Ovary (tissue), 9 donors: Measurements from ENCODE around the gene USP32. TPM values are rescaled to one million over a fixed set of nuclear protein-coding genes. Genes with fewer than 3 reads are reported as not detected.

ENCODE experiments used
- DNase-seq, 5 donors: peaks; one replicate each; pipeline ENCODE4 v3.0.0-alpha.2; 2019 to 2020
- H3K27ac ChIP-seq, 2 donors: fragments of 200-600 bp; one replicate each; pipeline versions ENCODE4 v1.5.1 to v1.8.0; 2019 to 2022
- H3K27me3 ChIP-seq: fragments of 200-600 bp; one replicate; pipeline ENCODE4 v1.8.0; 2022
- H3K36me3 ChIP-seq: fragments of 200-600 bp; sonication (generic); one replicate; pipeline ENCODE4 v1.5.1; 2019
- H3K4me1 ChIP-seq: one replicate; pipeline ENCODE4 v1.8.1; 2013; ENCODE audit warnings: mild to moderate bottlenecking, moderate library complexity; ENCODE audit not compliant: insufficient read depth
- H3K4me3 ChIP-seq: fragments of 200-600 bp; sonication (generic); one replicate; pipeline ENCODE4 v1.5.1; 2017
- H3K9me3 ChIP-seq, 2 donors: fragments of 200-600 bp in 1 of 2; sonication (generic) in 1 of 2; one replicate each; pipeline versions ENCODE4 v1.5.1 to v1.8.1; 2013 to 2019; ENCODE audit warnings: mild to moderate bottlenecking in 1 of 2, moderate library complexity in 1 of 2
- EP300 ChIP-seq: sonication (generic); formaldehyde crosslinking; IDR thresholded peaks from one replicate; pipeline ENCODE4 v1.6.1; 2017; ENCODE audit warnings: antibody characterized with exemption
- POLR2A ChIP-seq: fragments of 450-650 bp; IDR thresholded peaks from one replicate; pipeline ENCODE4 v1.6.1; 2017; ENCODE audit warnings: antibody characterized with exemption, mild to moderate bottlenecking, moderate library complexity
- WGBS, 3 donors: extraction: QIAGEN DNeasy Blood & Tissue Kit in 1 of 3; methylation state at CpG; one replicate each; pipeline versions ENCODE4 v1.1.5 to v1.1.7; 2013 to 2017; 5-methylcytosine and 5-hydroxymethylcytosine counted together
- intact Hi-C, 4 donors: fragments of 100-400 bp; cut with DNase I; formaldehyde crosslinking; loops; one replicate each; pipeline versions ENCODE4 v1.11.0 to v1.15.1; 2022 to 2023
- polyA plus RNA-seq, 2 donors: library from polyadenylated mRNA; stranded (reverse); fragments of 200-250 nt in 1 of 2; fragments of 350-450 nt in 1 of 2; fragmentation: Illumina TruSeq in 1 of 2; extraction: RNeasy Lipid Tissue Mini Kit (QIAGEN cat#74804) in 1 of 2; gene quantifications; one replicate each; pipeline ENCODE4 v1.2.3, GENCODE V29; 2013 to 2014
- total RNA-seq, 7 donors: library from RNA; depleted of rRNA in 2 of 7; stranded (reverse); fragments of >200 nt in 2 of 7; fragmentation: NEBNext Ultra II Directional in 3 of 7; extraction: Animal tissue kit (Norgen Biotek cat#: 25700) in 3 of 7; gene quantifications; one replicate each; pipeline versions ENCODE4 v1.1.0 to v1.2.4, GENCODE V29; 2016 to 2023
- TF ChIP-seq, protein P1 (sequence below), 3 donors: fragments of 450-650 bp in 2 of 3; fragments of 200-600 bp in 1 of 3; IDR thresholded peaks; one replicate each; pipeline versions ENCODE4 v1.5.1 to v1.8.0; 2016 to 2022; ENCODE audit warnings: antibody characterized with exemption in 3 of 3, mild to moderate bottlenecking in 1 of 3
- donor health status: DM: no; HTN: no; CAD: no; lungs with moderate emphysema.
- donor health status: DM: no; HTN: no; CAD: no.
- donor health status: Bipolar disorder and iron deficiency.
- donor health status: DM: yes; HTN: yes; CAD: no.
- donor health status: DM: no; HTN: no; CAD: no.
- donor health status: DM: yes; HTN: yes; CAD: no.

Gene USP32
- total and polyA plus RNA-seq, 9 donors: 8.7 to 37.6 (median 32.9) TPM

DNA sequence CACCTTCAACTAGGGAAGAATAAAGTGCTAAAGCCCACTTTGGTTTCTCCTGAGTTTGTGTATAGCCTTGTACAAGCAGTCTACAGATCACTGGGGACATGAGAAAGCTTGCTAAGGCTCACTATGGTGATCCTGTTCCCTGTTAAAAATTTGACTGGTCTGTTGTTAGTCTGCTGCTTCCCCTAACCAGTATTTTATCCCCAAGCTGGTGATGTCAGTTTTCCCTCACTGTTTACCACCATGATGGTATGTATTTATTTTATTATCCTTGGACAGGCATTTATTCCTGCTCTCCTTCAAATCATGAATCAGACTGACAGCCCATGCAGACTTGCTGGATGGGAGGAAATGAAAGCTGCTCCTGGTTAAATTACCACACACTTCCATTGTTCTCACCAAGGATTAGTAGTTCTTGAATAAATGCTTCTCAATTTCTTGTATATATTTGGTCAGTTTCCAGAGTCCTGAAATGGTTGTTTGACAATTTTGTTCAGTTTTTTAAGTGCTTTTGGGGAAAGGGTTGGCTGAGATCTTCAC is 142.6 kb downstream of the USP32 start:
- Histone ChIP-seq H3K4me1 (no peaks in the 10 kb centered on the region), H3K9me3 (no peaks in the 10 kb centered on the region), H3K27ac (no peak overlapping the region), H3K36me3 (no peaks in the 10 kb centered on the region), H3K4me3 (no peak overlapping the region), H3K27me3 (no peaks in the 10 kb centered on the region)
- intact Hi-C loops: no loop called here
- no peak for DNase-seq
- TF ChIP-seq POLR2A (no peak), EP300 (no peak)
- TF ChIP-seq, protein P1, sequence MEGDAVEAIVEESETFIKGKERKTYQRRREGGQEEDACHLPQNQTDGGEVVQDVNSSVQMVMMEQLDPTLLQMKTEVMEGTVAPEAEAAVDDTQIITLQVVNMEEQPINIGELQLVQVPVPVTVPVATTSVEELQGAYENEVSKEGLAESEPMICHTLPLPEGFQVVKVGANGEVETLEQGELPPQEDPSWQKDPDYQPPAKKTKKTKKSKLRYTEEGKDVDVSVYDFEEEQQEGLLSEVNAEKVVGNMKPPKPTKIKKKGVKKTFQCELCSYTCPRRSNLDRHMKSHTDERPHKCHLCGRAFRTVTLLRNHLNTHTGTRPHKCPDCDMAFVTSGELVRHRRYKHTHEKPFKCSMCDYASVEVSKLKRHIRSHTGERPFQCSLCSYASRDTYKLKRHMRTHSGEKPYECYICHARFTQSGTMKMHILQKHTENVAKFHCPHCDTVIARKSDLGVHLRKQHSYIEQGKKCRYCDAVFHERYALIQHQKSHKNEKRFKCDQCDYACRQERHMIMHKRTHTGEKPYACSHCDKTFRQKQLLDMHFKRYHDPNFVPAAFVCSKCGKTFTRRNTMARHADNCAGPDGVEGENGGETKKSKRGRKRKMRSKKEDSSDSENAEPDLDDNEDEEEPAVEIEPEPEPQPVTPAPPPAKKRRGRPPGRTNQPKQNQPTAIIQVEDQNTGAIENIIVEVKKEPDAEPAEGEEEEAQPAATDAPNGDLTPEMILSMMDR (IDR thresholded peaks at IDR 0.05): no peak

DNA sequence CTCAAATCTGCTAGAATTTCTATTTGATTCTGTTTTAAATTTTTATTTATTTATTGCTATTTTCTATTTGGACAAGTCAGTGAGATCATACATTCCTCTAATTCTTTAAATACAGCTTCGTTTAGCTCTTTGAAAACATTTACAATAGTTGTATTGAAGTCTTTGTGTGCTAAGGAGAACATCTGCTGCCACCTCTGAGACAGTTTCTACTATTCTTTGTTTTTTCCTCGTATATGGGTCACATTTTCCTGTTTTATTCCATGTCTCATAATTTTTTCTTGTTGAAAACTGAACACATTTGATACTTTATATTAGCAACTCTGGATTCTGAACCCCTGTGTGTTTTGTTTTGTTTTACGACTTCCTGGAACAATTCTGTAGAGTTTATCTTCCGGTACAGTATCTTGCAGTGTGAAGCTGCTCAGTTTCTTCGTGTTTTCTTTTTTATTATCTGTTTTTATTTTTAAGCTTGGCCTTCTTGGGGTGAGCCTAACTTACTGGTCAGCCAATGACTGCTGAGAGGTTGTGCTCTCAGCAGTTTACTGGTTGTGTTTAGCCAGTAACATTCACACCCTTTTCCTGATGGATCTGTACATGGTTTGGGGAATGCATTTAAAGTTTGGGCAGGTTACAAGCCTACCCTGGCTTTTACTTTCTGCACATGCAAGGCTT is 143.2 kb downstream of the USP32 start:
- Histone ChIP-seq H3K36me3 (no peaks in the 10 kb centered on the region), H3K4me1 (no peaks in the 10 kb centered on the region), H3K27ac (no peak overlapping the region), H3K27me3 (no peaks in the 10 kb centered on the region), H3K4me3 (no peak overlapping the region), H3K9me3 (no peaks in the 10 kb centered on the region)
- intact Hi-C loops: no loop called here
- TF ChIP-seq, protein P1 (IDR thresholded peaks at IDR 0.05): no peak
- DNase-seq: no peak
- 20 to 42% (median 38%) methylated on average over 5 of the region's 5 CpGs for WGBS, 3 donors

DNA sequence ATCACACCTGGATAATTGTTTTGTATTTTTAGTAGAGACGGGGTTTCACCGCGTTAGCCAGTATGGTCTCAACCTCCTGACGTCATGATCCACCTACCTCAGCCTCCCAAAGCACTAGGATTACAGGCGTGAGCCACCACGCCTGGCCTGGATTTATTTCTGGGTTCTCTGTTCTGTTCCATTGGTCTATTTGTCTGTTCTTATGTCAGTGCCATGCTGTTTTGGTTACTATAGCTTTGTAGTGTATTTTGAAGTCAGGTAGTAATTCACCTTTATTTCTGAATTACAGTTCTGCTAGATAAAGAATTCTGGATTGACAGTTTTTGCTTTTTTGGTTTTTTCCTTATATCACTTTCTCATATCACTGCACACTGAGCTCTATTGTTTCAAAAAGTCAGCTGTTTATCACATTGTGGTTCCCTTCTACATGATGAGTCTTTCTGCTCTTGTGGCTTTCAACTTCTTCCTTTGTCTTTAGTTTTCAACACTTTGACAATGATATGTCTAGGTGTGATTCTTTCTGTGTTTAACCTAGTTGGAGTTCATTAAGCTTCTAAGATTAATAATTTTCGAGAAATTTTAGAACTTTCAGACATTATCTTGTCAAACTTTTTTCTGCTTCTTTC is 144.0 kb downstream of the USP32 start:
- Histone ChIP-seq H3K9me3 (no peaks in the 10 kb centered on the region), H3K36me3 (no peaks in the 10 kb centered on the region), H3K27ac (no peak overlapping the region), H3K4me1 (no peaks in the 10 kb centered on the region), H3K27me3 (no peaks in the 10 kb centered on the region), H3K4me3 (no peak overlapping the region)
- TF ChIP-seq, protein P1 (IDR thresholded peaks at IDR 0.05): no peak
- TF ChIP-seq EP300 (no peak), POLR2A (no peak)
- WGBS, 3 donors: 95 to 97% (median 96%) methylated on average over 7 of the region's 7 CpGs
- intact Hi-C loops: no loop called here
- DNase-seq: no peak

DNA sequence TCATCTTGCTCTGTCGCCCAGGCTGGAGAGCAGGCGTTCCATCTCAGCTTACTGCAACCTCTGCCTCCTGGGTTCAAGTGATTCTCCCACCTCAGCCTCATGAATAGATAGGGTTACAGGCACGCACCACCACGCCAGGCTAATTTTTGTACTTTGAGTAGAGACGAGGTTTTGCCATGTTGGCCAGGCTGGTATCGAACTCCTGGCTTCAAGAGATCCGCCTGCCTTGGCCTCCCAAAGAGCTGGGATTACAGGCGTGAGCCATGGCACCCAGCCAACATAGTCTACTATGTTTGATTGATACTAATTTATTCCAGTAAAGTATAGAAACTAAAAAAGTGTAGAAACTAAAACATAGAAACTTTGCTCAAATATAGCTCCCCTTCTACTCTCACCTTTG is 147.3 kb downstream of the USP32 start:
- 92 to 97% (median 96%) methylated on average over 8 of the region's 8 CpGs for WGBS, 3 donors
- Histone ChIP-seq H3K4me3 (no peak overlapping the region), H3K9me3 (no peaks in the 10 kb centered on the region), H3K36me3 (no peaks in the 10 kb centered on the region), H3K27ac (no peak overlapping the region), H3K4me1 (no peaks in the 10 kb centered on the region), H3K27me3 (no peaks in the 10 kb centered on the region)
- intact Hi-C loops: no loop called here
- TF ChIP-seq POLR2A (no peak), EP300 (no peak)
- TF ChIP-seq, protein P1 (IDR thresholded peaks at IDR 0.05): no peak
- no peak for DNase-seq
